ENCODE measurements around the gene SEPTIN8. TPM values are rescaled to one million over a fixed set of nuclear protein-coding genes. Genes with fewer than 3 reads are reported as not detected.
A peak's percentile ranks its signal among the peaks of the same experiment; 100 is the strongest.

SEPTIN8 gene
- total RNA-seq, 1 experiment from 2014 or later: 38.2 TPM

GRCh38 chr5:132708645-132709044 lies 68.4 kb downstream of the SEPTIN8 start:
- H3T11ph ChIP-seq (ENCODE audit: low read length): no peak overlapping the region
- no peak overlapping the region for H3K14ac ChIP-seq (ENCODE audit: insufficient read depth, low read length)
- H2AFZ ChIP-seq (ENCODE audit: low read length): no peak overlapping the region
- H3K4ac ChIP-seq (ENCODE audit: low read depth, low read length): no peak overlapping the region
- H3K23me2 ChIP-seq (ENCODE audit: insufficient read length, low read depth, low read length, poor library complexity, severe bottlenecking): no peaks in the 10 kb centered on the region
- Mint-ChIP-seq H3K4me3 (no peak overlapping the region), H3K36me3 (ENCODE audit: insufficient read depth in 1 of 3, low read depth in 3 of 3) (peaks cover 0 to 3% (median 0%) of the 10 kb centered on the region in 3 experiments; a peak in 1 of 7 replicates), H3K27ac (peak overlapping the region in 1 of 3 experiments; percentile 55; a peak in 1 of 7 replicates), H3K4me1 (no peaks in the 10 kb centered on the region), H3K9me3 (no peaks in the 10 kb centered on the region), H3K27me3 (ENCODE audit: low read depth) (no peaks in the 10 kb centered on the region)
- no peak overlapping the region for H3K9ac ChIP-seq (ENCODE audit: extremely low read depth, insufficient read length, low read length)
- no peaks in the 10 kb centered on the region for H3K27me3 ChIP-seq (ENCODE audit: insufficient read depth, low read length)
- H2BK120ac ChIP-seq (ENCODE audit: low read depth, low read length, poor library complexity, severe bottlenecking): no peak overlapping the region
- H3K4me2 ChIP-seq (ENCODE audit: insufficient read depth, insufficient read length, low read length): no peak overlapping the region
- TF ChIP-seq CTCF (conservative IDR thresholded peaks at IDR 0.05): no peak
- no peak overlapping the region for H3K18ac ChIP-seq (ENCODE audit: insufficient read length, low read depth, low read length)
- no peak overlapping the region for H2BK12ac ChIP-seq (ENCODE audit: insufficient read length, low read depth, low read length)
- no peaks in the 10 kb centered on the region for H4K20me1 ChIP-seq (ENCODE audit: control insufficient read depth, insufficient read depth, insufficient read length)
- no peak overlapping the region for H2BK15ac ChIP-seq (ENCODE audit: low read depth, low read length)
- no peak overlapping the region for H4K8ac ChIP-seq (replicated peaks; ENCODE audit: insufficient read length, low read depth, low read length)
- H3K79me2 ChIP-seq (ENCODE audit: insufficient read depth, low read length): no peaks in the 10 kb centered on the region
- H4K5ac ChIP-seq (ENCODE audit: insufficient read length, low read depth, low read length): no peak overlapping the region
- no peak overlapping the region for H3K56ac ChIP-seq (ENCODE audit: insufficient read length, low read depth, low read length)
- H3K23ac ChIP-seq (ENCODE audit: insufficient read length, low read depth, low read length): no peak overlapping the region
- no peak overlapping the region for H2BK5ac ChIP-seq (ENCODE audit: insufficient read length, low read length)
- no peak for DNase-seq
- H2AK5ac ChIP-seq (ENCODE audit: insufficient read length, low read length): no peak overlapping the region
- no peak overlapping the region for H3K27ac ChIP-seq (ENCODE audit: insufficient read length, low read depth, low read length)
- no peaks in the 10 kb centered on the region for H3K9me3 ChIP-seq (ENCODE audit: control insufficient read depth, low read depth, low read length)
- no peaks in the 10 kb centered on the region for H3K4me1 ChIP-seq (ENCODE audit: insufficient read depth, low read length)
- no peaks in the 10 kb centered on the region for H3K79me1 ChIP-seq (ENCODE audit: insufficient read depth, low read depth, low read length, poor library complexity, severe bottlenecking)
- no peak overlapping the region for H4K91ac ChIP-seq (ENCODE audit: insufficient read length, low read depth, low read length)
- no peak overlapping the region for H2BK20ac ChIP-seq (ENCODE audit: low read depth, low read length, poor library complexity, severe bottlenecking)

Data from H9 (cell line).